HL-60 (cell line): Measurements from ENCODE around the gene PRKD1.

Source experiments
- DNase-seq, 2 experiments: peaks; one replicate each; pipeline ENCODE4 v3.0.0-alpha.2; 2010 to 2020; ENCODE audit warnings: low read depth in 1 of 2, low spot score in 1 of 2
- H3K27ac ChIP-seq: fragments of 250-450 bp; sonication (Bioruptor Pico); replicated peaks from 2 replicates; pipeline ENCODE4 v1.5.1; 2020; ENCODE audit warnings: mild to moderate bottlenecking, moderate library complexity
- H3K27me3 ChIP-seq: fragments of 250-450 bp; sonication (Bioruptor Pico); 2 replicates; pipeline ENCODE4 v1.5.1; 2021; ENCODE audit warnings: mild to moderate bottlenecking, moderate library complexity; ENCODE audit not compliant: insufficient read depth, poor library complexity, severe bottlenecking
- H3K4me3 ChIP-seq: replicated peaks from 2 replicates; pipeline ENCODE4 v1.5.1; 2011; ENCODE audit warnings: mild to moderate bottlenecking, control low read depth, low read length; ENCODE audit not compliant: insufficient read depth
- CTCF ChIP-seq: IDR thresholded peaks from one replicate; pipeline ENCODE4 v1.5.1; 2011; ENCODE audit warnings: low read length, control low read depth, inconsistent platforms; ENCODE audit not compliant: insufficient read depth
- GABPA ChIP-seq: IDR thresholded peaks from 2 replicates; pipeline ENCODE4 v1.6.1; 2012; ENCODE audit warnings: low read depth
- POLR2AphosphoS5 ChIP-seq: IDR thresholded peaks from 2 replicates; pipeline ENCODE4 v1.6.1; 2012; ENCODE audit warnings: low read depth
- SPI1 ChIP-seq: IDR thresholded peaks from 2 replicates; pipeline ENCODE4 v1.6.1; 2012; ENCODE audit warnings: low read depth, mild to moderate bottlenecking, borderline replicate concordance
- long read RNA-seq: library from polyadenylated mRNA; unstranded; transcript quantifications from one replicate; pipeline ENCODE4 v2.0.0, GENCODE V29; 2020
- TF ChIP-seq, protein P1 (sequence below): IDR thresholded peaks from 2 replicates; pipeline ENCODE4 v1.6.1; 2012; ENCODE audit warnings: low read depth; ENCODE audit not compliant: insufficient replicate concordance

Gene PRKD1
- long read RNA-seq, partial matches to known transcripts: 0 of 2 reads
- long read RNA-seq, other reads (novel, unspliced or antisense): 2 of 2 reads

GRCh38 chr14:29927376-29928116 is at the start of gene PRKD1:
TSS of gene PRKD1 (minus strand) at chr14:29927847.
- Histone ChIP-seq H3K27ac (no peak within 1 kb of the TSS), H3K27me3 (peaks cover 33% of the 10 kb centered on the region), H3K4me3 (peak within 1 kb of the TSS; percentile 33)
- no peak for DNase-seq
- TF ChIP-seq SPI1: no peak
- TF ChIP-seq CTCF: no peak
- no peak for TF ChIP-seq POLR2AphosphoS5
- TF ChIP-seq, protein P1, sequence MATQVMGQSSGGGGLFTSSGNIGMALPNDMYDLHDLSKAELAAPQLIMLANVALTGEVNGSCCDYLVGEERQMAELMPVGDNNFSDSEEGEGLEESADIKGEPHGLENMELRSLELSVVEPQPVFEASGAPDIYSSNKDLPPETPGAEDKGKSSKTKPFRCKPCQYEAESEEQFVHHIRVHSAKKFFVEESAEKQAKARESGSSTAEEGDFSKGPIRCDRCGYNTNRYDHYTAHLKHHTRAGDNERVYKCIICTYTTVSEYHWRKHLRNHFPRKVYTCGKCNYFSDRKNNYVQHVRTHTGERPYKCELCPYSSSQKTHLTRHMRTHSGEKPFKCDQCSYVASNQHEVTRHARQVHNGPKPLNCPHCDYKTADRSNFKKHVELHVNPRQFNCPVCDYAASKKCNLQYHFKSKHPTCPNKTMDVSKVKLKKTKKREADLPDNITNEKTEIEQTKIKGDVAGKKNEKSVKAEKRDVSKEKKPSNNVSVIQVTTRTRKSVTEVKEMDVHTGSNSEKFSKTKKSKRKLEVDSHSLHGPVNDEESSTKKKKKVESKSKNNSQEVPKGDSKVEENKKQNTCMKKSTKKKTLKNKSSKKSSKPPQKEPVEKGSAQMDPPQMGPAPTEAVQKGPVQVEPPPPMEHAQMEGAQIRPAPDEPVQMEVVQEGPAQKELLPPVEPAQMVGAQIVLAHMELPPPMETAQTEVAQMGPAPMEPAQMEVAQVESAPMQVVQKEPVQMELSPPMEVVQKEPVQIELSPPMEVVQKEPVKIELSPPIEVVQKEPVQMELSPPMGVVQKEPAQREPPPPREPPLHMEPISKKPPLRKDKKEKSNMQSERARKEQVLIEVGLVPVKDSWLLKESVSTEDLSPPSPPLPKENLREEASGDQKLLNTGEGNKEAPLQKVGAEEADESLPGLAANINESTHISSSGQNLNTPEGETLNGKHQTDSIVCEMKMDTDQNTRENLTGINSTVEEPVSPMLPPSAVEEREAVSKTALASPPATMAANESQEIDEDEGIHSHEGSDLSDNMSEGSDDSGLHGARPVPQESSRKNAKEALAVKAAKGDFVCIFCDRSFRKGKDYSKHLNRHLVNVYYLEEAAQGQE: no peak
- no peak for TF ChIP-seq GABPA

GRCh38 chr14:29971101-29971500 is 43.5 kb upstream of the PRKD1 start:
- no peak overlapping the region for H3K4me3 ChIP-seq
- no peak overlapping the region for H3K27ac ChIP-seq
- no peak for DNase-seq
- TF ChIP-seq, protein P1: no peak
- no peak for TF ChIP-seq GABPA
- no peak for TF ChIP-seq POLR2AphosphoS5
- no peaks in the 10 kb centered on the region for H3K27me3 ChIP-seq

- no peak for DNase-seq
- Histone ChIP-seq H3K27me3 (no peaks in the 10 kb centered on the region), H3K4me3 (no peak overlapping the region), H3K27ac (no peak overlapping the region)
- TF ChIP-seq SPI1 (no peak), GABPA (no peak), POLR2AphosphoS5 (no peak), CTCF (no peak)
- TF ChIP-seq, protein P1: no peak
Observed at GRCh38 chr14:29955087-29955486, 27.4 kb upstream of the PRKD1 start.
